ENCODE measurements around the gene MYO1E. TPM values are rescaled to one million over a fixed set of nuclear protein-coding genes. Genes with fewer than 3 reads are reported as not detected.

The MYO1E gene
- polyA plus RNA-seq, 1 experiment = 34.0 TPM

DNA sequence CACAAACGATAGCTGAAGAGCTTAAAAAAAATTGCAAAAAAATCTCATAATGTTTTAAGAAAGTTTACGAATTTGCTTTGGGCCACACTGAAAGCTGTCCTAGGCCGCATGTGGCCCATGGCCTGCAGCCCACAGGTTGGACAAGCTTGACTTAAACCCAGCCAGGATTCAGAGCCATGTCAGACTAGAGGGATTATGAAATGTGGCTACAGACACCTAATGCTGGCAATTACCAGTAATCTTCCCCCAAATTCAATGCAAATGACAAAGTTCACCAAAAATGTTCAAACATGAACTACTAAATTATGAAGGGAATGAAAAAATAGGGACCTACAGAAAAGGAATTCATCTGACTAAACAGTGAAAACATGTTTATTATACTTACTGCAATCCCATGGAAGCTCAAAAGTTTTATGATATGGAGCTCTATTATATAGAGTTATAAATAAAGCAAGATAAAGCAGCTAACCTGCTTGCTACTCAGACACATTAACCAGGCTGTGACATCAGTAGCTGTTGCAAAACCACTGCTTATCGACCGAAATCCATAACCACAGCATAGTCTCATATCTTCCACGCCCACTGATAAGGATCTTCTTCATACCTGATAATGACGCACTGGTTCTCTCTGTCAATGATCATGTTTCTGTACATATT lies 116.9 kb downstream of the MYO1E start:
- Histone ChIP-seq H3K4me3 (ENCODE audit: low read depth, low read length) (no peak overlapping the region), H3K27me3 (ENCODE audit: control insufficient read depth, insufficient read depth, low read length) (no peaks in the 10 kb centered on the region), H3K36me3 (ENCODE audit: control insufficient read depth, insufficient read depth, low read length) (0 out of 2 replicates have a peak, but pooled peaks cover 1% of the 10 kb centered on the region)
- DNase-seq (ENCODE audit: low read depth) = no peak
- ChIA-PET POLR2A (no interaction called here), CTCF (interaction anchor here (1.7 kb wide), 1 partner anchor 9 kb away, joined by 5 read pairs; no protein-coding TSS in a partner anchor)
- TF ChIP-seq CTCF (IDR thresholded peaks at IDR 0.05; ENCODE audit: insufficient read depth, low read depth, low read length) = no peak

- ChIA-PET CTCF (no interaction called here), POLR2A (no interaction called here)
- peaks cover 2% of the 10 kb centered on the region for H3K36me3 ChIP-seq (ENCODE audit: control insufficient read depth, insufficient read depth, low read length)
- no peak overlapping the region for H3K4me3 ChIP-seq (ENCODE audit: low read depth, low read length)
- TF ChIP-seq CTCF (IDR thresholded peaks at IDR 0.05; ENCODE audit: insufficient read depth, low read depth, low read length) = no peak
- no peaks in the 10 kb centered on the region for H3K27me3 ChIP-seq (ENCODE audit: control insufficient read depth, insufficient read depth, low read length)
- DNase-seq (ENCODE audit: low read depth) = no peak
These were observed 120.5 kb downstream of the MYO1E start for GRCh38 chr15:59252137-59252536.

GRCh38 chr15:59251001-59251845 lies 121.4 kb downstream of the MYO1E start:
- Histone ChIP-seq H3K4me3 (ENCODE audit: low read depth, low read length) (no peak overlapping the region), H3K36me3 (ENCODE audit: control insufficient read depth, insufficient read depth, low read length) (peaks cover 2% of the 10 kb centered on the region), H3K27me3 (ENCODE audit: control insufficient read depth, insufficient read depth, low read length) (no peaks in the 10 kb centered on the region)
- CTCF ChIA-PET = no interaction called here
- POLR2A ChIA-PET = no interaction called here
- TF ChIP-seq CTCF (IDR thresholded peaks at IDR 0.05; ENCODE audit: insufficient read depth, low read depth, low read length) = no peak
- no peak for DNase-seq (ENCODE audit: low read depth)

- CTCF ChIA-PET = no interaction called here
- POLR2A ChIA-PET = no interaction called here
- no peak for DNase-seq (ENCODE audit: low read depth)
- H3K4me3 ChIP-seq (ENCODE audit: low read depth, low read length) = no peak overlapping the region
- peaks cover 2% of the 10 kb centered on the region for H3K36me3 ChIP-seq (ENCODE audit: control insufficient read depth, insufficient read depth, low read length)
- no peak for TF ChIP-seq CTCF (IDR thresholded peaks at IDR 0.05; ENCODE audit: insufficient read depth, low read depth, low read length)
- H3K27me3 ChIP-seq (ENCODE audit: control insufficient read depth, insufficient read depth, low read length) = no peaks in the 10 kb centered on the region
These were observed 122.4 kb downstream of the MYO1E start for GRCh38 chr15:59250249-59250648.

DNA sequence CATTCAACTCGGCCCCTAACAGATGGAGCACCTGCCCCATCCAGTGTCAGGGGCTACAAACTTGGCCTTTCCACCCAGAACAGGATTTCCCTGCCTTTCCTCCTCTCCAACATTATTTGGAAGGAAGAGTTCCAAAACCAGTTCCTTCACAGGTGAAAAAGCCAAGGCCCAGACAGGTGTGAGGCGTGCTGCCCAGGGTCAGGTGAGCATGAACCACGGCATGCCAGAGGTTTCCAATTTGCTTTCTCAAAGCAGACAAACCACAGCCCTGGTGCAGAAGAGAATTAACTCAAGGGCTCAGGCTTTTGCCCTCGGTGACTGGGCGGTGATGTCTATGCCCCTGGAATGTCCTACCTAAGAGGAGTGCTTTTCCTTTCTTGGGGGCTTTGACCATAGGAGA lies 122.9 kb downstream of the MYO1E start:
- CTCF ChIA-PET = no interaction called here

More for the DNA sequence above, 122.9 kb downstream of the MYO1E start:
- POLR2A ChIA-PET = no interaction called here
- no peak overlapping the region for H3K4me3 ChIP-seq (ENCODE audit: low read depth, low read length)
- peaks cover 2% of the 10 kb centered on the region for H3K36me3 ChIP-seq (ENCODE audit: control insufficient read depth, insufficient read depth, low read length)
- H3K27me3 ChIP-seq (ENCODE audit: control insufficient read depth, insufficient read depth, low read length) = no peaks in the 10 kb centered on the region
- DNase-seq (ENCODE audit: low read depth) = no peak
- no peak for TF ChIP-seq CTCF (IDR thresholded peaks at IDR 0.05; ENCODE audit: insufficient read depth, low read depth, low read length)

All from BJ (cell line).